Type B pancreatic cell (in vitro differentiated cells): ENCODE results near the gene EML2. TPM values are rescaled to one million over a fixed set of nuclear protein-coding genes. Genes with fewer than 3 reads are reported as not detected.

Experiments
- DNase-seq: peaks from one replicate; pipeline ENCODE4 v3.0.0; 2021; ENCODE audit warnings: mixed read lengths; ENCODE audit not compliant: unreplicated experiment; ENCODE audit errors: extremely low spot score
- H3K27ac Mint-ChIP-seq: 2 replicates; pipeline ENCODE4 v1.8.0; 2021; ENCODE audit warnings: mild to moderate bottlenecking, mixed read lengths
- H3K27me3 Mint-ChIP-seq: 2 replicates; pipeline ENCODE4 v1.8.0; 2021; ENCODE audit warnings: mixed read lengths
- H3K36me3 Mint-ChIP-seq: 2 replicates; pipeline ENCODE4 v1.8.0; 2021; ENCODE audit warnings: mixed read lengths
- H3K4me1 Mint-ChIP-seq: one replicate; pipeline ENCODE4 v1.8.0; 2021; ENCODE audit warnings: mixed read lengths; ENCODE audit not compliant: unreplicated experiment
- H3K4me3 Mint-ChIP-seq: 2 replicates; pipeline ENCODE4 v1.8.0; 2021; ENCODE audit warnings: mild to moderate bottlenecking, mixed read lengths
- H3K9me3 Mint-ChIP-seq: 2 replicates; pipeline ENCODE4 v1.8.0; 2021; ENCODE audit warnings: mixed read lengths
- CTCF ChIP-seq: fragments of 200-600 bp; sonication (generic); conservative IDR thresholded peaks from 2 replicates; pipeline ENCODE4 v1.5.0; 2021; ENCODE audit warnings: antibody characterized with exemption, mild to moderate bottlenecking
- total RNA-seq: library from RNA; stranded (reverse); gene quantifications from 2 replicates; pipeline ENCODE4 v1.2.1, GENCODE V29; 2021; ENCODE audit warnings: low replicate concordance

The EML2 gene
- total RNA-seq, 1 donor from 2014 or later: 46.9 TPM

DNA sequence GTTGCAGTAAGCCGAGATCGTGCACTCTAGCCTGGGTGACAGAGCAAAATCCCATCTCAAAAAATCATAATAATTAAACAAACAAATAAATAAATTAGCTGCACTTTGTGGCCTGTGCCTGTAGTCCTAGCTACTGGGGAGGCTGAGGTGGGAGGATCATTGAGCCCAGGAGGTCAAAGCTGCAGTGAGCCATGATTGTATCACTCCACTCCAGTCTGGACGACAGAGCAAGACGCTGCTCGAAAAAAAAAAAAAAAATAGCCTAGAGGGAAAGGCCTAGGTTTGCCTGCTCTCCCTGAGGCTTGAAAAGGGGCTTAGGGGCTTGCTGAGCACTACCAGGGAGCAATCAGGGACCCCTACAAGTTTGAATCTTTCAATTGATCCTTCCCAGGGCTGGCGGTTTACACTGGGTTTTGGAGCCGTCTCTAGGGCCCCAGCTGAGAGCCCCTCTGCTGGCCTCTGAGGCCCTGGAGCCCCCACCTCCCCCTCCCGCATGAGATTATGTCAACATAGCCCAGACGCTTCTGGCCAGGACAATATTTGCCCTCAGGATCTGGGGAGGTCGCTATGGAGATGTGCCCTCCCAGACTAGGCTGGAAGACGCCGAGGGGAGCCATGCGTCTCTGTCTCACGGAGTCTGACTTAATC is 18.4 kb upstream of the EML2 start:
- Mint-ChIP-seq H3K27me3 (peaks cover 9% of the 10 kb centered on the region), H3K4me3 (no peak overlapping the region), H3K4me1 (peaks cover 11% of the 10 kb centered on the region), H3K9me3 (no peaks in the 10 kb centered on the region), H3K27ac (no peak overlapping the region), H3K36me3 (no peaks in the 10 kb centered on the region)
- no peak for DNase-seq
- TF ChIP-seq CTCF: no peak

DNA sequence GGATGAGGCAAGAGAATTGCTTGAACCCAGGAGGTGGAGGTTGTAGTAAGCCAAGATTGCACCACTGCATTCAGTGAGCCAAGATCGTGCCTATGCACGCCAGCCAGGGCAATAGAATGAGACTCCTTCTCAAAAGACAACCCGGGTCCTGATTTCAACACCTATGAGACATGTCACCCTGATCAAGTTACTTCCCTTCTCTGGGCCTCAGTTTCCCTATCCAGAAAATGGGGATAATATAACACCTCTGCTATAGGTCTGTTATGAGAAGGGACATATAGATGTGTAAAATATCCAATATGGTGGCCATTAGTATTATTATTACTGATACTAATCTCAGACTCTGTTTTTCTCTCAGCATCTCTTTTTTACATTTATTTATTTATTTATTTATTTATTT is 15.9 kb upstream of the EML2 start:
- no peaks in the 10 kb centered on the region for H3K36me3 Mint-ChIP-seq
- no peak overlapping the region for H3K4me3 Mint-ChIP-seq
- peaks cover 4% of the 10 kb centered on the region for H3K27me3 Mint-ChIP-seq
- no peak overlapping the region for H3K27ac Mint-ChIP-seq
- H3K9me3 Mint-ChIP-seq: no peaks in the 10 kb centered on the region
- no peak for DNase-seq
- no peak for TF ChIP-seq CTCF
- H3K4me1 Mint-ChIP-seq: peaks cover 11% of the 10 kb centered on the region

- Mint-ChIP-seq H3K27me3 (no peaks in the 10 kb centered on the region), H3K4me3 (no peak overlapping the region), H3K4me1 (peaks cover 2% of the 10 kb centered on the region), H3K9me3 (no peaks in the 10 kb centered on the region), H3K36me3 (no peaks in the 10 kb centered on the region), H3K27ac (peak overlapping the region; percentile 29)
- DNase-seq: no peak
- no peak for TF ChIP-seq CTCF
Observed at GRCh38 chr19:45653634-45654033, 14.4 kb upstream of the EML2 start.

- no peak for TF ChIP-seq CTCF
- peaks cover 7% of the 10 kb centered on the region for H3K27me3 Mint-ChIP-seq
- no peak for DNase-seq
- H3K36me3 Mint-ChIP-seq: no peaks in the 10 kb centered on the region
- H3K4me3 Mint-ChIP-seq: no peak overlapping the region
- peaks cover 7% of the 10 kb centered on the region for H3K4me1 Mint-ChIP-seq
- H3K27ac Mint-ChIP-seq: no peak overlapping the region
- no peaks in the 10 kb centered on the region for H3K9me3 Mint-ChIP-seq
Observed at GRCh38 chr19:45650722-45651121, 11.5 kb upstream of the EML2 start.

- no peak for TF ChIP-seq CTCF
- peaks cover 16% of the 10 kb centered on the region for H3K27me3 Mint-ChIP-seq
- peak overlapping the region; percentile 82 for H3K4me3 Mint-ChIP-seq
- no peaks in the 10 kb centered on the region for H3K36me3 Mint-ChIP-seq
- DNase-seq: no peak
- peak overlapping the region; percentile 62 for H3K27ac Mint-ChIP-seq
- H3K4me1 Mint-ChIP-seq: peaks cover 22% of the 10 kb centered on the region
- H3K9me3 Mint-ChIP-seq: peaks cover 1% of the 10 kb centered on the region
Observed at GRCh38 chr19:45646345-45646698, 7.1 kb upstream of the EML2 start.
